Esophagus squamous epithelium (tissue), 5 donors: ENCODE results near the gene SFMBT2. TPM values are rescaled to one million over a fixed set of nuclear protein-coding genes. Genes with fewer than 3 reads are reported as not detected.

ENCODE experiments used
- DNase-seq: peaks from one replicate; lab custom pipeline; 2025; lab: John Stamatoyannopoulos, UW
- H3K27ac ChIP-seq, 4 donors: fragments of 200-600 bp; sonication (generic); one replicate each; pipeline ENCODE4 v1.5.1; 2016 to 2019; ENCODE audit warnings: mild to moderate bottlenecking in 1 of 4
- H3K27me3 ChIP-seq, 4 donors: fragments of 200-600 bp; sonication (generic); 1 replicate in 3 of 4; 2 replicates in 1 of 4; pipeline versions ENCODE4 v1.5.1 to v1.6.0; 2017 to 2021; ENCODE audit warnings: antibody characterized with exemption in 1 of 4
- H3K36me3 ChIP-seq, 3 donors: fragments of 200-600 bp; sonication (generic); one replicate each; pipeline ENCODE4 v1.5.1; 2016 to 2019
- H3K4me1 ChIP-seq, 3 donors: fragments of 200-600 bp; sonication (generic); one replicate each; pipeline ENCODE4 v1.5.1; 2017 to 2019
- H3K4me3 ChIP-seq, 4 donors: fragments of 200-600 bp; sonication (generic); 1 replicate in 3 of 4; 2 replicates in 1 of 4; pipeline ENCODE4 v1.5.1; 2016 to 2019; ENCODE audit warnings: mild to moderate bottlenecking in 2 of 4, moderate library complexity in 1 of 4
- H3K9me3 ChIP-seq, 3 donors: fragments of 200-600 bp; sonication (generic); one replicate each; pipeline ENCODE4 v1.5.1; 2016 to 2019
- CTCF ChIP-seq, 6 experiments: fragments of 450-650 bp in 4 of 6; fragments of 200-600 bp in 2 of 6; sonication (generic) in 2 of 6; IDR thresholded peaks; one replicate each; pipeline ENCODE4 v1.5.1; 2016 to 2019; ENCODE audit warnings: antibody characterized with exemption in 6 of 6, mild to moderate bottlenecking in 4 of 6, moderate library complexity in 4 of 6
- POLR2A ChIP-seq, 4 donors: fragments of 450-650 bp; IDR thresholded peaks; one replicate each; pipeline ENCODE4 v1.6.1; 2017; ENCODE audit warnings: antibody characterized with exemption in 4 of 4, mild to moderate bottlenecking in 4 of 4, moderate library complexity in 3 of 4
- WGBS, 2 donors: methylation state at CpG; one replicate each; pipeline ENCODE4 v1.1.5; 2018; 5-methylcytosine and 5-hydroxymethylcytosine counted together
- intact Hi-C: fragments of 100-400 bp; cut with DNase I; formaldehyde crosslinking; loops from one replicate; pipeline ENCODE4 v1.15.0; 2022
- total RNA-seq, 4 donors: library from RNA; depleted of rRNA; stranded (reverse); fragments of >200 nt; gene quantifications; one replicate each; pipeline ENCODE4 v1.1.0, GENCODE V29; 2016
- donor health status: DM: yes; HTN: yes; CAD: no.

The SFMBT2 gene
- total RNA-seq, 4 donors from 2014 or later, result 0.72 to 5.0 (median 1.4) TPM

GRCh38 chr10:7211857-7212577, 198.8 kb downstream of the SFMBT2 start:
- intact Hi-C loops, result no loop called here
- Histone ChIP-seq H3K4me1 (no peaks in the 10 kb centered on the region), H3K27ac (no peak overlapping the region), H3K4me3 (no peak overlapping the region), H3K27me3 (no peaks in the 10 kb centered on the region), H3K9me3 (no peaks in the 10 kb centered on the region), H3K36me3 (peaks cover 0 to 19% (median 0%) of the 10 kb centered on the region in 3 donors)
- DNase-seq, result no peak
- TF ChIP-seq CTCF (IDR thresholded peaks at IDR 0.05) (no peak), POLR2A (IDR thresholded peaks at IDR 0.05) (no peak)
- WGBS, 2 donors, result 72 to 85% methylated on average over 9 of the region's 9 CpGs

GRCh38 chr10:7210516-7210915, 200.3 kb downstream of the SFMBT2 start:
- Histone ChIP-seq H3K36me3 (peaks cover 0 to 11% (median 0%) of the 10 kb centered on the region in 3 donors), H3K4me1 (no peaks in the 10 kb centered on the region), H3K4me3 (no peak overlapping the region), H3K9me3 (no peaks in the 10 kb centered on the region), H3K27me3 (no peaks in the 10 kb centered on the region), H3K27ac (no peak overlapping the region)
- intact Hi-C loops, result no loop called here
- 81 to 85% methylated on average over 10 of the region's 10 CpGs for WGBS, 2 donors
- TF ChIP-seq POLR2A (IDR thresholded peaks at IDR 0.05) (no peak), CTCF (IDR thresholded peaks at IDR 0.05) (no peak)
- no peak for DNase-seq

GRCh38 chr10:7209458-7209857, 201.4 kb downstream of the SFMBT2 start:
- no peak for TF ChIP-seq CTCF (IDR thresholded peaks at IDR 0.05)
- TF ChIP-seq POLR2A (IDR thresholded peaks at IDR 0.05), result no peak
- 87 to 97% methylated on average over 2 of the region's 2 CpGs for WGBS, 2 donors
- no peak for DNase-seq
- no peaks in the 10 kb centered on the region for H3K4me1 ChIP-seq
- no peaks in the 10 kb centered on the region for H3K27me3 ChIP-seq
- intact Hi-C loops, result no loop called here
- H3K4me3 ChIP-seq, result no peak overlapping the region
- no peak overlapping the region for H3K27ac ChIP-seq
- peaks cover 0 to 11% (median 0%) of the 10 kb centered on the region in 3 donors for H3K36me3 ChIP-seq
- H3K9me3 ChIP-seq, result no peaks in the 10 kb centered on the region

GRCh38 chr10:7206412-7207100, 204.3 kb downstream of the SFMBT2 start:
- Histone ChIP-seq H3K27ac (no peak overlapping the region), H3K9me3 (no peaks in the 10 kb centered on the region), H3K4me1 (no peaks in the 10 kb centered on the region), H3K27me3 (no peaks in the 10 kb centered on the region), H3K4me3 (no peak overlapping the region), H3K36me3 (peaks cover 0 to 4% (median 0%) of the 10 kb centered on the region in 3 donors)
- 88 to 93% methylated on average over 6 of the region's 6 CpGs for WGBS, 2 donors
- TF ChIP-seq POLR2A (IDR thresholded peaks at IDR 0.05) (no peak), CTCF (IDR thresholded peaks at IDR 0.05) (no peak)
- intact Hi-C loops, result no loop called here
- DNase-seq, result no peak

GRCh38 chr10:7205656-7206055, 205.2 kb downstream of the SFMBT2 start:
- H3K4me3 ChIP-seq, result no peak overlapping the region
- no peak for DNase-seq
- intact Hi-C loops, result no loop called here
- TF ChIP-seq POLR2A (IDR thresholded peaks at IDR 0.05), result no peak
- no peak for TF ChIP-seq CTCF (IDR thresholded peaks at IDR 0.05)
- H3K9me3 ChIP-seq, result no peaks in the 10 kb centered on the region
- no peaks in the 10 kb centered on the region for H3K4me1 ChIP-seq
- H3K27me3 ChIP-seq, result no peaks in the 10 kb centered on the region
- peaks cover 0 to 8% (median 0%) of the 10 kb centered on the region in 3 donors for H3K36me3 ChIP-seq
- H3K27ac ChIP-seq, result no peak overlapping the region
- 76 to 90% methylated on average over 1 of the region's 1 CpG for WGBS, 2 donors
